Activated CD4-positive, alpha-beta memory T cell treated with anti-CD3 and anti-CD28 coated beads for 36 hours (primary cell): ENCODE results near the gene CABYR. TPM values are rescaled to one million over a fixed set of nuclear protein-coding genes. Genes with fewer than 3 reads are reported as not detected.
A peak's percentile ranks its signal among the peaks of the same experiment; 100 is the strongest.
"Not testable (repeated sequence)": the region's sequence is repeated elsewhere in the genome, so short reads cannot be mapped to it uniquely, and the experiment has no call there.

Experiments used
- CTCF ChIA-PET: fragments of 350-600 bp; sonication (Branson Sonifier 250); formaldehyde crosslinking; loops from one replicate; lab custom pipeline; 2021; ENCODE audit warnings: antibody characterized with exemption, inconsistent platforms; lab: Charles Lee
- POLR2A ChIA-PET: fragments of 350-600 bp; sonication (Branson Sonifier 250); formaldehyde crosslinking; loops from one replicate; lab custom pipeline; 2021; ENCODE audit warnings: antibody characterized with exemption; lab: Charles Lee
- DNase-seq: peaks from one replicate; pipeline ENCODE4 v3.0.0-alpha.2; 2020
- H3K27ac Mint-ChIP-seq: one replicate; pipeline ENCODE4 v1.8.0; 2021; ENCODE audit warnings: mixed read lengths
- H3K27me3 Mint-ChIP-seq: one replicate; pipeline ENCODE4 v1.8.0; 2021; ENCODE audit warnings: mixed read lengths
- H3K36me3 Mint-ChIP-seq: one replicate; pipeline ENCODE4 v1.8.0; 2021; ENCODE audit warnings: mixed read lengths
- H3K4me1 Mint-ChIP-seq: one replicate; pipeline ENCODE4 v1.8.0; 2021; ENCODE audit warnings: low read depth, mixed read lengths
- H3K4me3 Mint-ChIP-seq: one replicate; pipeline ENCODE4 v1.8.0; 2021; ENCODE audit warnings: mild to moderate bottlenecking, mixed read lengths
- H3K9me3 Mint-ChIP-seq: one replicate; pipeline ENCODE4 v1.8.0; 2021; ENCODE audit warnings: mixed read lengths
- intact Hi-C: fragments of 100-400 bp; cut with micrococcal nuclease; formaldehyde crosslinking; loops from one replicate; pipeline ENCODE4 v1.15.1; 2023
- total RNA-seq, 2 experiments: library from RNA; stranded (reverse); gene quantifications; one replicate each; pipeline ENCODE4 v1.2.3, GENCODE V29; 2021

CABYR gene
- total RNA-seq, 2 experiments from 2014 or later = 1.00 to 1.4 TPM

GRCh38 chr18:24136967-24137373 lies 1.9 kb upstream of the CABYR start:
- intact Hi-C loops = loop anchor here (5.0 kb wide), 1 partner anchor 120 kb away; no protein-coding TSS in a partner anchor
- peaks cover 12% of the 10 kb centered on the region for H3K27me3 Mint-ChIP-seq
- H3K4me1 Mint-ChIP-seq = peaks cover 26% of the 10 kb centered on the region
- ChIA-PET POLR2A (no interaction called here), CTCF (no interaction called here)
- H3K4me3 Mint-ChIP-seq = no peak overlapping the region
- no peaks in the 10 kb centered on the region for H3K9me3 Mint-ChIP-seq
- no peak for DNase-seq
- H3K36me3 Mint-ChIP-seq = peaks cover 4% of the 10 kb centered on the region
- H3K27ac Mint-ChIP-seq = peak overlapping the region; percentile 32

DNA sequence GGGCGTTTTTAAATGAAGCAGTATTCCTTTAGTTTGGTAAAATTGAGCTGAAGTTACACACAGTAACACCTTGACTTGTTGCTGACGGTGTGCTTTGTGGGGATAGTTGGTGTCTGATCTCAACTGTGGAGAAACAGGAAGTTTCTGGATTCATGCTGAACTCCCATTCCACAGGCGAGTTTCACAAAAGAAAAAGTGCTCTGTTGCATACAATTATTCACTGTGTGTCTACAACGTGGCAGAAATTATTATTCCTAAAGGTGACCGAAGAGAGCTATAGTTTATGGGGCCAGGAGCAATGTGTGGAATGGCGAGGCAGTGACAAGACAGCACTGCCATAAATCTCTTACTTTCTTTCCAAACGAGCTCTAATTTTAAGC lies 463 bp upstream of the CABYR start:
- H3K27me3 Mint-ChIP-seq = peaks cover 12% of the 10 kb centered on the region
- H3K27ac Mint-ChIP-seq = peak overlapping the region; percentile 15
- H3K4me1 Mint-ChIP-seq = peaks cover 26% of the 10 kb centered on the region
- peak overlapping the region; percentile 85 for H3K4me3 Mint-ChIP-seq
- H3K36me3 Mint-ChIP-seq = no peaks in the 10 kb centered on the region
- intact Hi-C loops = loop anchor here (5.0 kb wide), 1 partner anchor 121 kb away; no protein-coding TSS in a partner anchor
- POLR2A ChIA-PET = interaction anchor here (0.8 to 1.1 kb wide), 2 partner anchors 25 to 55 kb away, joined by 3 read pairs; no protein-coding TSS in a partner anchor
- no peaks in the 10 kb centered on the region for H3K9me3 Mint-ChIP-seq
- DNase-seq = no peak
- CTCF ChIA-PET = interaction anchor here (0.6 to 1.6 kb wide), 3 partner anchors 313 to 377 kb away, joined by 3 to 7 read pairs (median 3); no protein-coding TSS in a partner anchor

GRCh38 chr18:24140697-24141096 lies 1.8 kb downstream of the CABYR start:
- Mint-ChIP-seq H3K27ac (no peak overlapping the region), H3K9me3 (no peaks in the 10 kb centered on the region), H3K36me3 (no peaks in the 10 kb centered on the region), H3K4me3 (no peak overlapping the region), H3K27me3 (peaks cover 17% of the 10 kb centered on the region), H3K4me1 (peaks cover 26% of the 10 kb centered on the region)
- no peak for DNase-seq
- CTCF ChIA-PET = no interaction called here
- intact Hi-C loops = no loop called here
- POLR2A ChIA-PET = no interaction called here

DNA sequence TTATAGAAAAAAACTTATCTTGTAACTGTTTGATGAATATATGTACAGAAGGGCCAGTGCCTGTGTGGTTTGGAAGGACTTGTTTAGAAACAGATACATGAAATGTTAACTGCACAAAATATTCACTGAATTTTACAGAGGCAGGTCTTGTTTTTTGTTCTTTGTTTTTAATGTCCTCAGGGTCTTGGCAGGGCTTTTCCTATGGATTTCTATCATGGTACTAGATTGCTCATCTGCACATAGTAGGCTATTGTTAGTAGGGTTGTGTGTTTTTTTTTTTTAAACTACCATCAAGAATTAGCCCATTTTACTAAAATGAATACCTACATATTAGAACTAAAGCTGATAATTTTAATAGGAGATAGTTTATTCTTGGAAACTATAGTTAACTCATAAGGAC lies 3.5 kb downstream of the CABYR start:
- intact Hi-C loops = no loop called here
- POLR2A ChIA-PET = interaction anchor here (0.7 kb wide), 1 partner anchor 54 kb away, joined by 3 read pairs; no protein-coding TSS in a partner anchor
- Mint-ChIP-seq H3K4me1 (peaks cover 17% of the 10 kb centered on the region), H3K27ac (no peak overlapping the region), H3K27me3 (peaks cover 17% of the 10 kb centered on the region), H3K36me3 (no peaks in the 10 kb centered on the region), H3K9me3 (no peaks in the 10 kb centered on the region), H3K4me3 (no peak overlapping the region)
- no peak for DNase-seq
- CTCF ChIA-PET = interaction anchor here (1.4 kb wide), 1 partner anchor 218 kb away, joined by 3 read pairs; no protein-coding TSS in a partner anchor

DNA sequence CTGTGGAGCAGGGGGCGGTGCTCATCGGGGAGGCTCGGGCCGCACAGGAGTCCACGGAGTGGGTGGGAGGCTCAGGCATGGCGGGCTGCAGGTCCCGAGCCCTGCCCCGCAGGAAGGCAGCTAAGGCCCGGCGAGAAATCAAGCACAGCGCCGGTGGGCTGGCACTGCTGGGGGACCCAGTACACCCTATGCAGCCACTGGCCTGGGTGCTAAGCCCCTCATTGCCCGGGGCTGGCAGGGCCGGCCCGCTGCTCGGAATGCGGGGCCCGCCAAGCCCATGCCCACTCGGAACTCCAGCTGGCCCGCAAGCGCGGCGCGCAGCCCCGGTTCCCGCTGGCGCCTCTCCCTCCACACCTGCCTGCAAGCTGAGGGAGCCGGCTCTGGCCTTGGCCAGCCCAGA lies 10.7 kb downstream of the CABYR start:
- POLR2A ChIA-PET, H3K4me3 Mint-ChIP-seq, H3K36me3 Mint-ChIP-seq, intact Hi-C loops, H3K27ac Mint-ChIP-seq, H3K9me3 Mint-ChIP-seq, CTCF ChIA-PET, H3K27me3 Mint-ChIP-seq, DNase-seq, H3K4me1 Mint-ChIP-seq: not testable (repeated sequence)

- DNase-seq = no peak
- Mint-ChIP-seq H3K36me3 (no peaks in the 10 kb centered on the region), H3K4me1 (no peaks in the 10 kb centered on the region), H3K27me3 (no peaks in the 10 kb centered on the region), H3K9me3 (no peaks in the 10 kb centered on the region), H3K27ac (no peak overlapping the region), H3K4me3 (no peak overlapping the region)
- ChIA-PET CTCF (interaction anchor here (1.1 kb wide), 1 partner anchor 23 kb away, joined by 3 read pairs; no protein-coding TSS in a partner anchor), POLR2A (no interaction called here)
- intact Hi-C loops = no loop called here
Measured at GRCh38 chr18:24153397-24153796, 14.5 kb downstream of the CABYR start.

DNA sequence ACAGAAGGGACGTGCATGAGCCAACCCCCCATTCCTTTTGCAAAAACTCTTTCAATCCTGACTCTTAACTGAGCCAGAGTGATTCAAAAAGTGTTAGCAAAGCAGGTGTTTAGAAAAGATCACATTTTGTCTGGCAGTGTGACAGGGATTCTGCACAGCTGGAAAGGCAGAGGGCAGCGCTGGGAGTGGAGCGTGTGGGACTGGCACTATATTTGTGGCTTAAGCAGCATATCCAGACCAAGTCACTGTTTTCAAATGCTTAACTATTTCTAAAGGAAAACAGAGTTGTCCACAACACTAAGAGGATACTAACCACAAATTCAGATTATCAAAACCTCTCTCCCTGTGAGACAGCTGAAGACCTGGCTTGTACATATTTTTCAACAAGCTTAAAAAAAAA lies 19.0 kb downstream of the CABYR start:
- no peaks in the 10 kb centered on the region for H3K27me3 Mint-ChIP-seq
- H3K4me1 Mint-ChIP-seq = no peaks in the 10 kb centered on the region
- no peak overlapping the region for H3K4me3 Mint-ChIP-seq
- DNase-seq = no peak
- intact Hi-C loops = no loop called here
- no peaks in the 10 kb centered on the region for H3K9me3 Mint-ChIP-seq
- POLR2A ChIA-PET = no interaction called here
- no peaks in the 10 kb centered on the region for H3K36me3 Mint-ChIP-seq
- CTCF ChIA-PET = no interaction called here
- no peak overlapping the region for H3K27ac Mint-ChIP-seq

- no peak overlapping the region for H3K27ac Mint-ChIP-seq
- H3K36me3 Mint-ChIP-seq = peaks cover 2% of the 10 kb centered on the region
- intact Hi-C loops = no loop called here
- no peaks in the 10 kb centered on the region for H3K4me1 Mint-ChIP-seq
- H3K9me3 Mint-ChIP-seq = no peaks in the 10 kb centered on the region
- no peak overlapping the region for H3K4me3 Mint-ChIP-seq
- no peak for DNase-seq
- POLR2A ChIA-PET = no interaction called here
- H3K27me3 Mint-ChIP-seq = no peaks in the 10 kb centered on the region
- CTCF ChIA-PET = interaction anchor here (1.7 kb wide), 1 partner anchor 16 kb away, joined by 6 read pairs; no protein-coding TSS in a partner anchor
Measured at GRCh38 chr18:24160086-24160485, 21.2 kb downstream of the CABYR start.

DNA sequence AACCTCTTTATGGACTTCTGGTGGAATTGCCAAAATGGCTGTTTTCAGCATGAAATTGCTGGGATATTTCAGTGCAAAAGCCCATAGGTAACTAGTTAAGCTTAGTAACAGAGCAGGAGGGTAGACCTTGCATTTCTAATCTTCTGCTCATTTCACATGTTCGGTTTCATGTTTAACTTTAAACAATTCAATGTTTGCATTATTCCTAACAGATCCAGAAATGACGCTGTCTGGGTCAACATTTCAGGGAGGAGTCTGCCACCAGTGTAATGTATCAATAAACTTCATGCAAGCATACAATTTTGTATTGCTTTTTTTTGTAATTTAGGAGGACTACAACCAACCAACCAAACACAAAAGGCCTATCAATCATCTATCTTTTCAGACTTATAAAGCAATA lies 22.4 kb downstream of the CABYR start:
- Mint-ChIP-seq H3K9me3 (no peaks in the 10 kb centered on the region), H3K27me3 (no peaks in the 10 kb centered on the region), H3K27ac (no peak overlapping the region), H3K4me1 (no peaks in the 10 kb centered on the region), H3K36me3 (peaks cover 2% of the 10 kb centered on the region), H3K4me3 (no peak overlapping the region)
- POLR2A ChIA-PET = no interaction called here
- no peak for DNase-seq
- CTCF ChIA-PET = interaction anchor here (1.7 kb wide), 1 partner anchor 15 kb away, joined by 6 read pairs; no protein-coding TSS in a partner anchor
- intact Hi-C loops = no loop called here

- no peak overlapping the region for H3K27ac Mint-ChIP-seq
- no peak for DNase-seq
- intact Hi-C loops = no loop called here
- peaks cover 2% of the 10 kb centered on the region for H3K27me3 Mint-ChIP-seq
- H3K36me3 Mint-ChIP-seq = peaks cover 2% of the 10 kb centered on the region
- no peak overlapping the region for H3K4me3 Mint-ChIP-seq
- ChIA-PET CTCF (no interaction called here), POLR2A (no interaction called here)
- H3K4me1 Mint-ChIP-seq = no peaks in the 10 kb centered on the region
- H3K9me3 Mint-ChIP-seq = no peaks in the 10 kb centered on the region
Measured at GRCh38 chr18:24168496-24168895, 29.6 kb downstream of the CABYR start.

- H3K4me3 Mint-ChIP-seq = no peak overlapping the region
- ChIA-PET CTCF (no interaction called here), POLR2A (no interaction called here)
- intact Hi-C loops = no loop called here
- H3K4me1 Mint-ChIP-seq = peaks cover 4% of the 10 kb centered on the region
- H3K36me3 Mint-ChIP-seq = no peaks in the 10 kb centered on the region
- no peak overlapping the region for H3K27ac Mint-ChIP-seq
- H3K27me3 Mint-ChIP-seq = peaks cover 2% of the 10 kb centered on the region
- DNase-seq = no peak
- H3K9me3 Mint-ChIP-seq = no peaks in the 10 kb centered on the region
Measured at GRCh38 chr18:24170360-24170759, 31.5 kb downstream of the CABYR start.

GRCh38 chr18:24173997-24174396 lies 35.1 kb downstream of the CABYR start:
- no peak overlapping the region for H3K27ac Mint-ChIP-seq
- H3K9me3 Mint-ChIP-seq = no peaks in the 10 kb centered on the region
- POLR2A ChIA-PET = no interaction called here
- peaks cover 4% of the 10 kb centered on the region for H3K4me1 Mint-ChIP-seq
- CTCF ChIA-PET = interaction anchor here (2.7 to 4.4 kb wide), 2 partner anchors 315 kb away, joined by 12 to 71 read pairs; no protein-coding TSS in a partner anchor
- DNase-seq = peak; percentile 25
- intact Hi-C loops = no loop called here
- H3K36me3 Mint-ChIP-seq = no peaks in the 10 kb centered on the region
- no peaks in the 10 kb centered on the region for H3K27me3 Mint-ChIP-seq
- H3K4me3 Mint-ChIP-seq = no peak overlapping the region
